Mesendoderm (in vitro differentiated cells): Measurements from ENCODE around the gene SDK2.
A peak's percentile ranks its signal among the peaks of the same experiment; 100 is the strongest.
"Not testable (repeated sequence)": the region's sequence is repeated elsewhere in the genome, so short reads cannot be mapped to it uniquely, and the experiment has no call there.

Experiments
- DNase-seq: peaks from one replicate; pipeline ENCODE4 v3.0.0; 2013
- H2AK5ac ChIP-seq: 2 replicates; pipeline ENCODE4 v1.6.1; 2013; ENCODE audit warnings: low read length, inconsistent platforms
- H2BK120ac ChIP-seq: 2 replicates; pipeline ENCODE4 v1.6.1; 2013; ENCODE audit warnings: low read depth, mild to moderate bottlenecking, low read length, moderate library complexity, mixed read lengths
- H2BK15ac ChIP-seq: replicated peaks from 2 replicates; pipeline ENCODE4 v1.6.1; 2013; ENCODE audit warnings: low read depth, mild to moderate bottlenecking, moderate library complexity
- H2BK5ac ChIP-seq: 2 replicates; pipeline ENCODE4 v1.6.1; 2013; ENCODE audit warnings: low read length, inconsistent platforms
- H3K18ac ChIP-seq: 2 replicates; pipeline ENCODE4 v1.6.1; 2013; ENCODE audit warnings: mild to moderate bottlenecking, low read length, mixed read lengths
- H3K23ac ChIP-seq: one replicate; pipeline ENCODE4 v1.6.1; 2013; ENCODE audit warnings: low read length
- H3K27ac ChIP-seq: 2 replicates; pipeline ENCODE4 v1.5.1; 2013; ENCODE audit warnings: low read depth, mild to moderate bottlenecking, inconsistent platforms, low read length, moderate library complexity
- H3K27me3 ChIP-seq: 2 replicates; pipeline ENCODE4 v1.6.1; 2013; ENCODE audit warnings: low read length, control low read depth, mild to moderate bottlenecking, inconsistent platforms; ENCODE audit not compliant: insufficient read depth, poor library complexity
- H3K36me3 ChIP-seq: 2 replicates; pipeline ENCODE4 v1.6.1; 2013; ENCODE audit warnings: low read length, inconsistent platforms; ENCODE audit not compliant: control insufficient read depth, insufficient read depth
- H3K4ac ChIP-seq: one replicate; pipeline ENCODE4 v1.6.1; 2013; ENCODE audit warnings: low read depth, mild to moderate bottlenecking, low read length, moderate library complexity
- H3K4me1 ChIP-seq: 2 replicates; pipeline ENCODE4 v1.6.1; 2013; ENCODE audit warnings: low read depth, low read length, inconsistent platforms; ENCODE audit not compliant: control insufficient read depth
- H3K4me2 ChIP-seq: 2 replicates; pipeline ENCODE4 v1.6.1; 2013; ENCODE audit warnings: low read length
- H3K4me3 ChIP-seq: 2 replicates; pipeline ENCODE4 v1.5.1; 2013; ENCODE audit warnings: mild to moderate bottlenecking, low read length
- H3K56ac ChIP-seq: one replicate; pipeline ENCODE4 v1.6.1; 2013; ENCODE audit warnings: low read length
- H3K79me1 ChIP-seq: 2 replicates; pipeline ENCODE4 v1.6.1; 2013; ENCODE audit warnings: low read length, inconsistent platforms
- H3K79me2 ChIP-seq: 2 replicates; pipeline ENCODE4 v1.6.1; 2013; ENCODE audit warnings: mild to moderate bottlenecking, low read length; ENCODE audit not compliant: control insufficient read depth, insufficient read depth
- H3K9ac ChIP-seq: 2 replicates; pipeline ENCODE4 v1.6.1; 2013; ENCODE audit warnings: low read length, inconsistent platforms
- H4K5ac ChIP-seq: one replicate; pipeline ENCODE4 v1.6.1; 2013; ENCODE audit warnings: low read length
- H4K8ac ChIP-seq: one replicate; pipeline ENCODE4 v1.6.1; 2013; ENCODE audit warnings: low read depth, mild to moderate bottlenecking, control low read depth, low read length, moderate library complexity
- WGBS: extraction: QIAGEN DNeasy Blood & Tissue Kit; methylation state at CpG from one replicate; pipeline ENCODE4 v1.1.7; 2013; ENCODE audit warnings: low lambda C conversion rate, missing lambda C conversion rate; ENCODE audit not compliant: insufficient coverage; ENCODE audit errors: extremely low coverage; 5-methylcytosine and 5-hydroxymethylcytosine counted together

The SDK2 gene

GRCh38 chr17:73333445-73333844 is 310.8 kb downstream of the SDK2 start:
- H3K4me3 ChIP-seq, H3K4me2 ChIP-seq, H2AK5ac ChIP-seq, H3K36me3 ChIP-seq, H4K5ac ChIP-seq, H3K9ac ChIP-seq, H3K27ac ChIP-seq, H2BK5ac ChIP-seq, H3K18ac ChIP-seq, H4K8ac ChIP-seq, DNase-seq, H3K56ac ChIP-seq, H3K79me1 ChIP-seq, H3K27me3 ChIP-seq, H3K23ac ChIP-seq, H3K79me2 ChIP-seq, H2BK120ac ChIP-seq, H3K4ac ChIP-seq, H3K4me1 ChIP-seq, H2BK15ac ChIP-seq: not testable (repeated sequence)
- no CpG with 5 or more reads among the region's 9 CpGs for WGBS

DNA sequence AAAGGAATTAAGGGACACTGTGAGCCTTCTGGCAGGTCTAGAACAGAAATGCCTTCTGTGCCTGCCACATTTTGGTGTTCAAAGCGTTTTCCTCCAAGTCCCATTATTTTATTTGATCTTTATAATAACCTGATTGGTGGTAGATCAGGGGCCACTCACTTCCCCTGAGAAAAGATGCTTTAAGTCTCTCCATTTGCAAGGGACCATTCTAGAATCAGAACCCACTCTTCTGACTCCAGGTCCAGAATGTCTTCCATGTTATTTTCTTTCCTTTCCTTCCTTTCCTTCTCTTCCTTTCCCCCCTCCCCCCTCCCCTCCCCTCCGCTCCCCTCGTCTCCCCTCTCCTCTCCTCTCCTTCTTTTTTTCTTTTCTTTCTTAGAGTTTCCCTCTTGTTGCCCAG is 313.2 kb downstream of the SDK2 start:
- Histone ChIP-seq H3K56ac (no peak overlapping the region), H3K27me3 (no peaks in the 10 kb centered on the region), H3K18ac (no peak overlapping the region), H3K9ac (no peak overlapping the region), H2BK5ac (no peak overlapping the region), H3K4me3 (no peak overlapping the region), H2BK15ac (no peak overlapping the region), H4K8ac (no peak overlapping the region), H2BK120ac (no peak overlapping the region), H3K79me1 (no peaks in the 10 kb centered on the region), H3K27ac (no peak overlapping the region), H2AK5ac (no peak overlapping the region), H4K5ac (no peak overlapping the region), H3K79me2 (no peaks in the 10 kb centered on the region), H3K4me2 (no peak overlapping the region), H3K4ac (no peak overlapping the region), H3K36me3 (no peaks in the 10 kb centered on the region), H3K23ac (no peak overlapping the region), H3K4me1 (no peaks in the 10 kb centered on the region)
- no peak for DNase-seq
- WGBS = no CpG with 5 or more reads among the region's 3 CpGs

GRCh38 chr17:73327676-73328075 is 316.6 kb downstream of the SDK2 start:
- H3K4me2 ChIP-seq = no peak overlapping the region
- DNase-seq = no peak
- H3K27me3 ChIP-seq = no peaks in the 10 kb centered on the region
- H2AK5ac ChIP-seq = no peak overlapping the region
- no peaks in the 10 kb centered on the region for H3K79me1 ChIP-seq
- no peak overlapping the region for H3K56ac ChIP-seq
- H3K27ac ChIP-seq = no peak overlapping the region
- no peak overlapping the region for H3K18ac ChIP-seq
- H3K36me3 ChIP-seq = no peaks in the 10 kb centered on the region
- no peak overlapping the region for H3K4ac ChIP-seq
- no peak overlapping the region for H4K8ac ChIP-seq
- no peak overlapping the region for H2BK15ac ChIP-seq
- no peak overlapping the region for H2BK120ac ChIP-seq
- H2BK5ac ChIP-seq = no peak overlapping the region
- no peak overlapping the region for H3K23ac ChIP-seq
- H3K79me2 ChIP-seq = no peaks in the 10 kb centered on the region
- peaks cover 15% of the 10 kb centered on the region for H3K4me1 ChIP-seq
- no peak overlapping the region for H3K4me3 ChIP-seq
- H3K9ac ChIP-seq = no peak overlapping the region
- no CpG with 5 or more reads among the region's 7 CpGs for WGBS
- no peak overlapping the region for H4K5ac ChIP-seq

GRCh38 chr17:73325527-73325842 is 318.8 kb downstream of the SDK2 start:
- H3K27ac ChIP-seq = no peak overlapping the region
- no peak overlapping the region for H3K4ac ChIP-seq
- no peak overlapping the region for H3K4me3 ChIP-seq
- no CpG with 5 or more reads among the region's 4 CpGs for WGBS
- peaks cover 15% of the 10 kb centered on the region for H3K4me1 ChIP-seq
- H3K56ac ChIP-seq = peak overlapping the region; percentile 5
- no peak overlapping the region for H3K4me2 ChIP-seq
- no peak overlapping the region for H4K5ac ChIP-seq
- H4K8ac ChIP-seq = no peak overlapping the region
- no peak overlapping the region for H3K9ac ChIP-seq
- H2BK5ac ChIP-seq = no peak overlapping the region
- H2BK15ac ChIP-seq = no peak overlapping the region
- H2AK5ac ChIP-seq = no peak overlapping the region
- H3K79me1 ChIP-seq = no peaks in the 10 kb centered on the region
- H3K23ac ChIP-seq = no peak overlapping the region
- H3K79me2 ChIP-seq = no peaks in the 10 kb centered on the region
- no peak overlapping the region for H2BK120ac ChIP-seq
- H3K27me3 ChIP-seq = no peaks in the 10 kb centered on the region
- DNase-seq = no peak
- no peaks in the 10 kb centered on the region for H3K36me3 ChIP-seq
- H3K18ac ChIP-seq = peak overlapping the region; percentile 22

GRCh38 chr17:73324711-73325526 is 319.3 kb downstream of the SDK2 start:
- H3K27ac ChIP-seq = no peak overlapping the region
- H3K4ac ChIP-seq = no peak overlapping the region
- H3K79me1 ChIP-seq = no peaks in the 10 kb centered on the region
- no peak overlapping the region for H2BK120ac ChIP-seq
- no peak overlapping the region for H4K5ac ChIP-seq
- no peaks in the 10 kb centered on the region for H3K36me3 ChIP-seq
- H3K79me2 ChIP-seq = no peaks in the 10 kb centered on the region
- peaks cover 15% of the 10 kb centered on the region for H3K4me1 ChIP-seq
- no CpG with 5 or more reads among the region's 17 CpGs for WGBS
- H2AK5ac ChIP-seq = no peak overlapping the region
- H3K4me3 ChIP-seq = no peak overlapping the region
- no peak overlapping the region for H3K23ac ChIP-seq
- H3K9ac ChIP-seq = no peak overlapping the region
- no peak overlapping the region for H4K8ac ChIP-seq
- no peak overlapping the region for H3K4me2 ChIP-seq
- no peak overlapping the region for H2BK5ac ChIP-seq
- H3K18ac ChIP-seq = peak overlapping the region; percentile 22
- H2BK15ac ChIP-seq = no peak overlapping the region
- H3K27me3 ChIP-seq = no peaks in the 10 kb centered on the region
- H3K56ac ChIP-seq = peak overlapping the region; percentile 69
- no peak for DNase-seq

DNA sequence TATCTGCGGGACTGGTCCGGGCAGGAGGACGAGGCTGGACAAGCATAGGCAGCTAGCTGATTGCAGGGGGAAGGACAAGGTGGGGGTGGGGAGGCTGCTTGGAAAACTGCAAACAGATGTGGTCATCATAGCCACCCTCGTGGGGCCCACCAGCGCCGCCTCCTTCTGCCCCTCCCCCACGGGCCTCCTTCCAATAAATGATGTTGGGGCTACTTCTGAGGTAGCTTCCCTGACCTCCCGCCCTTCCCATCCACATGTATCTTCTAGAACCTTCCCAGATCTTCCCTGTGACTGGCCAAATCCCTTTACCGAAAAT is 320.1 kb downstream of the SDK2 start:
- WGBS = no CpG with 5 or more reads among the region's 9 CpGs
- Histone ChIP-seq H3K79me2 (no peaks in the 10 kb centered on the region), H2BK5ac (peak overlapping the region; percentile 27), H3K79me1 (no peaks in the 10 kb centered on the region), H4K5ac (no peak overlapping the region), H4K8ac (no peak overlapping the region), H2BK15ac (no peak overlapping the region), H3K4me1 (peaks cover 20% of the 10 kb centered on the region), H3K36me3 (no peaks in the 10 kb centered on the region), H2BK120ac (no peak overlapping the region), H3K27me3 (no peaks in the 10 kb centered on the region), H3K56ac (peak overlapping the region; percentile 69), H3K23ac (no peak overlapping the region), H3K18ac (no peak overlapping the region), H3K9ac (no peak overlapping the region), H3K4me3 (no peak overlapping the region), H3K4ac (no peak overlapping the region), H3K4me2 (no peak overlapping the region), H2AK5ac (peak overlapping the region; percentile 83), H3K27ac (no peak overlapping the region)
- peak; percentile 40 for DNase-seq
